HepG2 (cell line): ENCODE data around the gene THRB. TPM values are rescaled to one million over a fixed set of nuclear protein-coding genes. Genes with fewer than 3 reads are reported as not detected.

ENCODE experiments used
- ATAC-seq: fragments of 200-7000 bp; cut with Tn5 transposase; 3 replicates; pipeline ENCODE4 v1.9.1; 2020; ENCODE audit warnings: mild to moderate bottlenecking, moderate library complexity
- BruUV-seq: library from RNA; stranded (reverse); fragments of 400-500 nt; replicated peaks from 2 replicates; lab custom pipeline; 2021; lab: Mats Ljungman, UMichigan
- CTCF ChIA-PET: fragments of 300-600 bp; formaldehyde crosslinking; extraction: SDS; loops from one replicate; lab custom pipeline; 2021; ENCODE audit warnings: low total read pairs, inconsistent platforms, low intra/inter-chr PET ratio; lab: Yijun Ruan, JAX
- POLR2A ChIA-PET: fragments of 350-600 bp; sonication (Branson Sonifier 250); formaldehyde crosslinking; loops from one replicate; lab custom pipeline; 2020; ENCODE audit warnings: antibody characterized with exemption, inconsistent platforms; lab: Yijun Ruan, JAX
- DNase-seq: peaks from one replicate; pipeline ENCODE4 v3.0.0-alpha.2; 2015; ENCODE audit warnings: low spot score
- FAIRE-seq: peaks from 3 replicates; lab custom pipeline; 2011; peaks lifted over from hg19 to GRCh38; lab: Jason Lieb, UNC
- H2AFZ ChIP-seq: one replicate; pipeline ENCODE4 v1.6.1; 2011; ENCODE audit warnings: low read length, inconsistent platforms
- H3K27ac ChIP-seq: fragments of 300-600 bp; 3 replicates; pipeline ENCODE4 v1.8.0; 2011; ENCODE audit warnings: mixed run types, mild to moderate bottlenecking, mixed read lengths, low read length, inconsistent platforms; ENCODE audit not compliant: insufficient read depth; ENCODE audit errors: extremely low read length
- H3K27me3 ChIP-seq, 2 experiments: fragments of 200-600 bp in 1 of 2; 2 replicates in 1 of 2; 3 replicates in 1 of 2; pipeline versions ENCODE4 v1.6.0 to v1.8.0; 2011; ENCODE audit warnings: low read length in 2 of 2, mild to moderate bottlenecking in 2 of 2, moderate library complexity in 2 of 2, inconsistent platforms in 1 of 2; ENCODE audit not compliant: insufficient read depth in 2 of 2, control insufficient read depth in 1 of 2
- H3K36me3 ChIP-seq, 2 experiments: fragments of 200-600 bp in 1 of 2; replicated peaks in 1 of 2; 2 replicates in 1 of 2; 3 replicates in 1 of 2; pipeline versions ENCODE4 v1.5.1 to v1.8.0; 2011; ENCODE audit warnings: low read length in 2 of 2, inconsistent platforms in 1 of 2; ENCODE audit not compliant: insufficient read depth in 2 of 2, control insufficient read depth in 1 of 2
- H3K4me1 ChIP-seq: 2 replicates; pipeline ENCODE4 v1.5.1; 2012; ENCODE audit warnings: low read length, inconsistent platforms; ENCODE audit not compliant: insufficient read depth
- H3K4me2 ChIP-seq: 2 replicates; pipeline ENCODE4 v1.6.0; 2011; ENCODE audit warnings: low read depth, low read length, inconsistent platforms
- H3K4me3 ChIP-seq, 3 experiments: fragments of 200-600 bp in 1 of 3; sonication (generic), shearing (Covaris generic) in 1 of 3; replicated peaks in 1 of 3; 2 replicates each; pipeline ENCODE4 v1.5.1; 2011 to 2016; ENCODE audit warnings: low read length in 3 of 3, inconsistent platforms in 2 of 3, low read depth in 2 of 3, mild to moderate bottlenecking in 2 of 3, control low read depth in 1 of 3, mixed read lengths in 1 of 3; ENCODE audit not compliant: insufficient read depth in 1 of 3
- H3K79me2 ChIP-seq: one replicate; pipeline ENCODE4 v1.6.1; 2011; ENCODE audit warnings: low read length, inconsistent platforms; ENCODE audit not compliant: insufficient read depth
- H3K9ac ChIP-seq: 2 replicates; pipeline ENCODE4 v1.6.0; 2011; ENCODE audit warnings: mild to moderate bottlenecking, low read depth, low read length, inconsistent platforms; ENCODE audit not compliant: insufficient read depth
- H3K9me3 ChIP-seq: 2 replicates; pipeline ENCODE4 v1.5.1; 2012; ENCODE audit warnings: mild to moderate bottlenecking, low read length
- H4K20me1 ChIP-seq: 2 replicates; pipeline ENCODE4 v1.6.0; 2011; ENCODE audit warnings: inconsistent platforms, mild to moderate bottlenecking, low read length, moderate library complexity; ENCODE audit not compliant: insufficient read depth
- CC2D1A ChIP-seq: sonication (generic); formaldehyde crosslinking; IDR thresholded peaks from 2 replicates; pipeline ENCODE4 v1.8.1; 2023; ENCODE audit warnings: mild to moderate bottlenecking, missing genetic modification reagents
- FOXP1 ChIP-seq, 2 experiments: fragments of 450-650 bp in 1 of 2; IDR thresholded peaks; 2 replicates each; pipeline ENCODE4 v1.6.1; 2017 to 2018; ENCODE audit warnings: antibody characterized with exemption in 1 of 2
- HMG20B ChIP-seq: conservative IDR thresholded peaks from 2 replicates; pipeline ENCODE4 v1.6.1; 2016; ENCODE audit warnings: missing genetic modification reagents, missing compliant biosample characterization
- MAFF ChIP-seq: IDR thresholded peaks from 2 replicates; pipeline ENCODE4 v1.6.1; 2011; ENCODE audit warnings: low read depth, low read length, improper control_type of control experiment
- RFXAP ChIP-seq: sonication (generic); formaldehyde crosslinking; IDR thresholded peaks from 2 replicates; pipeline ENCODE4 v1.4.0; 2020; ENCODE audit warnings: missing genetic modification reagents, borderline replicate concordance
- SIN3B ChIP-seq: fragments of 150-350 bp; IDR thresholded peaks from 2 replicates; pipeline ENCODE4 v1.6.1; 2014; ENCODE audit warnings: low read length
- ZNF253 ChIP-seq: sonication (generic); formaldehyde crosslinking; IDR thresholded peaks from 2 replicates; pipeline ENCODE4 v1.8.0; 2022; ENCODE audit warnings: mild to moderate bottlenecking, missing genetic modification reagents, borderline replicate concordance
- ZNF788 ChIP-seq: sonication (generic); formaldehyde crosslinking; IDR thresholded peaks from 2 replicates; pipeline ENCODE4 v1.5.0; 2020; ENCODE audit warnings: mild to moderate bottlenecking, missing genetic modification reagents, borderline replicate concordance
- ZSCAN9 ChIP-seq: IDR thresholded peaks from 2 replicates; pipeline ENCODE4 v1.6.1; 2016; ENCODE audit warnings: borderline replicate concordance
- WGBS: methylation state at CpG from one replicate; pipeline ENCODE4 v1.1.6; 2017; ENCODE audit warnings: low lambda C conversion rate; 5-methylcytosine and 5-hydroxymethylcytosine counted together
- in situ Hi-C: cut with HindIII; loops from 2 replicates; pipeline ENCODE4 v1.10.0; 2017; ENCODE audit warnings: low pct_unique_long_range_greater_than_20kb; ENCODE audit not compliant: extremely low pct_ligation_motif_present
- intact Hi-C: fragments of 100-400 bp; cut with micrococcal nuclease; formaldehyde crosslinking; loops from one replicate; pipeline ENCODE4 v1.10.0; 2022; ENCODE audit not compliant: unreplicated experiment
- polyA plus RNA-seq, 8 experiments: library from polyadenylated mRNA; depleted of rRNA in 3 of 8; stranded (reverse) in 7 of 8; unstranded in 1 of 8; fragments of >200 nt; fragmentation: Illumina TruSeq in 4 of 8; extraction: Trizol in 4 of 8; gene quantifications; 2 replicates each; pipeline versions ENCODE4 v1.2.1 to v1.2.3, GENCODE V29; 2011 to 2016; ENCODE audit warnings: low read depth in 4 of 8, missing spikeins in 1 of 8, mixed read lengths in 1 of 8; ENCODE audit not compliant: insufficient read depth in 1 of 8
- total RNA-seq, 5 experiments: library from RNA; depleted of rRNA; stranded (reverse); fragments of >200 nt; fragmentation: Illumina TruSeq; extraction: Trizol; gene quantifications; 2 replicates each; pipeline ENCODE4 v1.2.3, GENCODE V29; 2016; ENCODE audit warnings: low read depth in 1 of 5
- TF ChIP-seq, protein P1 (sequence below): sonication (generic); formaldehyde crosslinking; conservative IDR thresholded peaks from 2 replicates; pipeline ENCODE4 v1.8.0; 2022; ENCODE audit warnings: low read depth, missing genetic modification reagents
- TF ChIP-seq, protein P2 (sequence below): IDR thresholded peaks from 2 replicates; pipeline ENCODE4 v1.6.1; 2016; ENCODE audit warnings: missing compliant biosample characterization, missing genetic modification reagents, borderline replicate concordance

THRB gene
- total and polyA plus RNA-seq, 2 of the 13 experiments (the other 11 are each of a cell fraction or from before 2014, with no cell fraction given) = 4.7 to 22.7 TPM

DNA sequence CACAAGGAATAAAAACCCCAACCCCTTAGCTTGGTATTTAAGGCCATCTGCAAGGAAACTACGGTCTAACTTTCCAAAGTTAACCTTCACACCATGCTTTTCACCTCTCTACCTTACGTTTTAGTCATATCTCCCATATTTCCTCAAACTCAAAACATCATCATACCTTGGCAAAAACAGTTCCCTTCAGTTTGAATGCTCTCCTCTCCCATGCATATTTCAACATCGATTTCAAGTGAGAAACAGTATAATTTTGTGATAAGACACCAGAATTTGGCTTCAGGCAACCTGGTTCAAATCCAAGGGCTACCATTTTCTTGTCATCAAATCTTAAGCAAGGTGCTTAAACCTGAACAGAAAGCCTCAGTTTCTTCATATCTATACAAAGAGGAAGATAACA is 108.2 kb downstream of the THRB start:
- FAIRE-seq = no peak

More for the DNA sequence above, 108.2 kb downstream of the THRB start:
- Histone ChIP-seq H3K4me2 (no peak overlapping the region), H3K9ac (no peak overlapping the region), H3K27ac (no peak overlapping the region), H3K4me3 (no peak overlapping the region), H3K36me3 (no peaks in the 10 kb centered on the region), H2AFZ (no peak overlapping the region), H3K79me2 (peaks cover 7% of the 10 kb centered on the region), H3K4me1 (0 out of 2 replicates have a peak, but pooled peaks cover 4% of the 10 kb centered on the region), H3K9me3 (no peaks in the 10 kb centered on the region), H3K27me3 (no peaks in the 10 kb centered on the region), H4K20me1 (no peaks in the 10 kb centered on the region)
- in situ Hi-C loops = no loop called here
- WGBS = 97% methylated on average over 3 of the region's 3 CpGs
- POLR2A ChIA-PET = no interaction called here
- CTCF ChIA-PET = no interaction called here
- TF ChIP-seq RFXAP (CRISPR knock-in tag) (no peak), MAFF (no peak), ZNF253 (CRISPR knock-in tag) (no peak), FOXP1 (IDR thresholded peaks at IDR 0.05) (no peak), FOXP1 (CRISPR knock-in tag; IDR thresholded peaks at IDR 0.05) (no peak), HMG20B (CRISPR knock-in tag) (no peak), SIN3B (no peak), ZSCAN9 (CRISPR knock-in tag) (no peak), CC2D1A (CRISPR knock-in tag) (no peak), ZNF788 (no peak)
- TF ChIP-seq, protein P1, sequence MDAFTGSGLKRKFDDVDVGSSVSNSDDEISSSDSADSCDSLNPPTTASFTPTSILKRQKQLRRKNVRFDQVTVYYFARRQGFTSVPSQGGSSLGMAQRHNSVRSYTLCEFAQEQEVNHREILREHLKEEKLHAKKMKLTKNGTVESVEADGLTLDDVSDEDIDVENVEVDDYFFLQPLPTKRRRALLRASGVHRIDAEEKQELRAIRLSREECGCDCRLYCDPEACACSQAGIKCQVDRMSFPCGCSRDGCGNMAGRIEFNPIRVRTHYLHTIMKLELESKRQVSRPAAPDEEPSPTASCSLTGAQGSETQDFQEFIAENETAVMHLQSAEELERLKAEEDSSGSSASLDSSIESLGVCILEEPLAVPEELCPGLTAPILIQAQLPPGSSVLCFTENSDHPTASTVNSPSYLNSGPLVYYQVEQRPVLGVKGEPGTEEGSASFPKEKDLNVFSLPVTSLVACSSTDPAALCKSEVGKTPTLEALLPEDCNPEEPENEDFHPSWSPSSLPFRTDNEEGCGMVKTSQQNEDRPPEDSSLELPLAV (CRISPR knock-in tag) = no peak
- TF ChIP-seq, protein P2, sequence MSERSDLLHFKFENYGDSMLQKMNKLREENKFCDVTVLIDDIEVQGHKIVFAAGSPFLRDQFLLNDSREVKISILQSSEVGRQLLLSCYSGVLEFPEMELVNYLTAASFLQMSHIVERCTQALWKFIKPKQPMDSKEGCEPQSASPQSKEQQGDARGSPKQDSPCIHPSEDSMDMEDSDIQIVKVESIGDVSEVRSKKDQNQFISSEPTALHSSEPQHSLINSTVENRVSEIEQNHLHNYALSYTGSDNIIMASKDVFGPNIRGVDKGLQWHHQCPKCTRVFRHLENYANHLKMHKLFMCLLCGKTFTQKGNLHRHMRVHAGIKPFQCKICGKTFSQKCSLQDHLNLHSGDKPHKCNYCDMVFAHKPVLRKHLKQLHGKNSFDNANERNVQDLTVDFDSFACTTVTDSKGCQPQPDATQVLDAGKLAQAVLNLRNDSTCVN (CRISPR knock-in tag) = no peak
- DNase-seq = no peak
- BruUV-seq = no TSS peak
- intact Hi-C loops = no loop called here
- ATAC-seq = no peak
